BJ (cell line): ENCODE results near the gene DNAJC5. TPM values are rescaled to one million over a fixed set of nuclear protein-coding genes. Genes with fewer than 3 reads are reported as not detected.
A peak's percentile ranks its signal among the peaks of the same experiment; 100 is the strongest.

Experiments
- CTCF ChIA-PET: fragments of 350-600 bp; formaldehyde crosslinking; extraction: SDS; loops from one replicate; lab custom pipeline; 2021; ENCODE audit warnings: antibody characterized with exemption, inconsistent platforms; lab: Yijun Ruan, JAX
- POLR2A ChIA-PET: fragments of 300-600 bp; sonication (Branson Sonifier 250); formaldehyde crosslinking; extraction: SDS; loops from one replicate; lab custom pipeline; 2021; ENCODE audit warnings: antibody characterized with exemption; lab: Charles Lee
- DNase-seq: peaks from one replicate; pipeline ENCODE4 v3.0.0-alpha.2; 2011; ENCODE audit warnings: low read depth
- H3K27me3 ChIP-seq: 2 replicates; pipeline ENCODE4 v1.6.0; 2011; ENCODE audit warnings: low read length; ENCODE audit not compliant: control insufficient read depth, insufficient read depth
- H3K36me3 ChIP-seq: 2 replicates; pipeline ENCODE4 v1.5.1; 2011; ENCODE audit warnings: low read length; ENCODE audit not compliant: control insufficient read depth, insufficient read depth
- H3K4me3 ChIP-seq: 2 replicates; pipeline ENCODE4 v1.5.1; 2011; ENCODE audit warnings: low read depth, mild to moderate bottlenecking, control low read depth, low read length
- polyA plus RNA-seq: library from polyadenylated mRNA; depleted of rRNA; stranded (reverse); fragments of >200 nt; gene quantifications from 2 replicates; pipeline ENCODE4 v1.2.3, GENCODE V29; 2011
- TF ChIP-seq, protein P1 (sequence below): IDR thresholded peaks from 2 replicates; pipeline ENCODE4 v1.5.1; 2011; ENCODE audit warnings: low read depth, mild to moderate bottlenecking, control low read depth, inconsistent platforms, low read length, moderate library complexity; ENCODE audit not compliant: insufficient read depth

The DNAJC5 gene
- polyA plus RNA-seq, 1 experiment: 45.6 TPM

DNA sequence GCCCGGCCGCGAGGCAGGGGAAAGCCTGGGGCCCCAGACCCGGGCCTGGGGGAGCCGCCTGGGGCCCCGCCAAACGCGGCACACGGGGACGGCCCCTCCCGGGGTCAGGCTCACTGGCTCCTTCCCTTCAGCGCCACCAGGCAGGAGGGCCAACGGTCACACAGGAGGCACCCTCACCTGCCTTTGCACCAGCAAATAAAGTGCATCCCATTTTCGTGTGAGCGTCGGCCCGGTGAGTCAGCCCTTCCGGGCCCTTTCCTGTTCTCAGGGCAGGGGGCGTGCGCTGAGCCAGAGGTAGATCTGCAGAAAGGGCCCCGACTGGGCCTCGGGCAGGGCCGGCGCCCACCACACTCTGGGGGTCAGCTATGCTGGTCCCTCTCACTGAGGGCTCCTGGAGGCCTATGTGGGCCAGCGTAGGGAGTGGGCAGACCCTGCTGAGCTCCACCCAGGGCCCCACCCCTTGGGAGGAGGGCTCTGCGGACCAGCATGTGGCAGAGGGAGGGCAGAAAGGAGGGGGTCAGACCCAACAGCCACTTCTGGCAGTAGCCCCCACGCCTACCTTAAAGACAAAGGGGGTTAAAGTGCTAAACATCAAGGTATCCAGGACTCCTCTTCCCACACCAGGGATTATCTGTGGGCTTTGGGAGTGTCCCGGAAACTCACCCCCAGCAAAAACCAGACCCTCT, 62.2 kb downstream of the DNAJC5 start:
- CTCF ChIA-PET: interaction anchor here (1.2 to 1.4 kb wide), 2 partner anchors 12 to 17 kb away, joined by 3 to 7 read pairs; no protein-coding TSS in a partner anchor
- TF ChIP-seq, protein P1, sequence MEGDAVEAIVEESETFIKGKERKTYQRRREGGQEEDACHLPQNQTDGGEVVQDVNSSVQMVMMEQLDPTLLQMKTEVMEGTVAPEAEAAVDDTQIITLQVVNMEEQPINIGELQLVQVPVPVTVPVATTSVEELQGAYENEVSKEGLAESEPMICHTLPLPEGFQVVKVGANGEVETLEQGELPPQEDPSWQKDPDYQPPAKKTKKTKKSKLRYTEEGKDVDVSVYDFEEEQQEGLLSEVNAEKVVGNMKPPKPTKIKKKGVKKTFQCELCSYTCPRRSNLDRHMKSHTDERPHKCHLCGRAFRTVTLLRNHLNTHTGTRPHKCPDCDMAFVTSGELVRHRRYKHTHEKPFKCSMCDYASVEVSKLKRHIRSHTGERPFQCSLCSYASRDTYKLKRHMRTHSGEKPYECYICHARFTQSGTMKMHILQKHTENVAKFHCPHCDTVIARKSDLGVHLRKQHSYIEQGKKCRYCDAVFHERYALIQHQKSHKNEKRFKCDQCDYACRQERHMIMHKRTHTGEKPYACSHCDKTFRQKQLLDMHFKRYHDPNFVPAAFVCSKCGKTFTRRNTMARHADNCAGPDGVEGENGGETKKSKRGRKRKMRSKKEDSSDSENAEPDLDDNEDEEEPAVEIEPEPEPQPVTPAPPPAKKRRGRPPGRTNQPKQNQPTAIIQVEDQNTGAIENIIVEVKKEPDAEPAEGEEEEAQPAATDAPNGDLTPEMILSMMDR: peak; percentile 43; the same call in 1 of the 2 replicates
- POLR2A ChIA-PET: no interaction called here

DNA sequence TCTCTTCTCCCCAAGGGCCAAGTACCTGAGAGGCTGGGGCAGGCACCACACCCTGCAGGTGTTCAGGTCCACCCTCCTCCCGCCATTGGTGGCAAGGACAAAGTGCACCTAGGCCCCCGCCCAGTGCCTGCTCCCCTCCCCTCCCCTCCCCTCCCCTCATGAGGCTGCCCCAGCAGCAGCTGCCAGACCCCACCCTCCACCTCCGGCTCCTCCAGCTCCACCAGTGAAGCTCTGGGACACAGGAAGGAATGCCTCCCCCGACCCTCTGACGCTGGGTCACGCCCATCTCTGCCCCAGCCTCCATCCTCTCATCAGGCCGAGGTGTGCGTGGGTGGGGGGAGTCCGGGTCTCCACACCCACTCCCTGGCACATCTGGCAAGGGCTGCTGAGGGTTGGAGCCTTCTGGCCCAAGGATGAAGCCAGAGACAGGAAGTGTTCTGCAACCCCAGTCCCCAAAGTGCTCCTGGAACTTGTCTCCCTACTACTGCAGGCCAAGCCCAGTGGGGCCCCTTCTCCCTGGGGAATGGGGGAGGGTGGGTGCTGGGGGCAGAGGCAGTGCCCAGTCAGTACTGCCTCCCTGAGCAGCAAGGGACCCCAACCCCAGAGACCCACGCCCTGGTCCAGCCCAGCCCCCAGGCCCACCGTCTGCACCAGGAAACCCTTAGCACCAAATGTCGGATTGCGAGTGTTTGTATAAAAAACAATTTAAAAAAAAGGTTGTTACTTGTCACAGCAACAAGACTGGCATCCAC, 62.9 kb downstream of the DNAJC5 start:
- TF ChIP-seq, protein P1: no peak
- Histone ChIP-seq H3K36me3 (peaks cover 20% of the 10 kb centered on the region), H3K4me3 (no peak overlapping the region), H3K27me3 (no peaks in the 10 kb centered on the region)
- ChIA-PET POLR2A (no interaction called here), CTCF (interaction anchor here (1.2 kb wide), 1 partner anchor 11 kb away, joined by 3 read pairs; no protein-coding TSS in a partner anchor)
- DNase-seq: no peak

More for the DNA sequence above, 62.2 kb downstream of the DNAJC5 start:
- no peaks in the 10 kb centered on the region for H3K27me3 ChIP-seq
- no peak for DNase-seq
- H3K4me3 ChIP-seq: peak overlapping the region; percentile 50
- H3K36me3 ChIP-seq: peaks cover 21% of the 10 kb centered on the region

GRCh38 chr20:63958471-63958870, 63.5 kb downstream of the DNAJC5 start:
- no peak overlapping the region for H3K4me3 ChIP-seq
- TF ChIP-seq, protein P1: no peak
- no peaks in the 10 kb centered on the region for H3K27me3 ChIP-seq
- ChIA-PET CTCF (interaction anchor here (1.3 kb wide), 1 partner anchor 172 kb away, joined by 3 read pairs; no protein-coding TSS in a partner anchor), POLR2A (interaction anchor here (0.7 kb wide), 1 partner anchor 377 kb away, joined by 3 read pairs; no protein-coding TSS in a partner anchor)
- H3K36me3 ChIP-seq: peaks cover 23% of the 10 kb centered on the region
- no peak for DNase-seq

DNA sequence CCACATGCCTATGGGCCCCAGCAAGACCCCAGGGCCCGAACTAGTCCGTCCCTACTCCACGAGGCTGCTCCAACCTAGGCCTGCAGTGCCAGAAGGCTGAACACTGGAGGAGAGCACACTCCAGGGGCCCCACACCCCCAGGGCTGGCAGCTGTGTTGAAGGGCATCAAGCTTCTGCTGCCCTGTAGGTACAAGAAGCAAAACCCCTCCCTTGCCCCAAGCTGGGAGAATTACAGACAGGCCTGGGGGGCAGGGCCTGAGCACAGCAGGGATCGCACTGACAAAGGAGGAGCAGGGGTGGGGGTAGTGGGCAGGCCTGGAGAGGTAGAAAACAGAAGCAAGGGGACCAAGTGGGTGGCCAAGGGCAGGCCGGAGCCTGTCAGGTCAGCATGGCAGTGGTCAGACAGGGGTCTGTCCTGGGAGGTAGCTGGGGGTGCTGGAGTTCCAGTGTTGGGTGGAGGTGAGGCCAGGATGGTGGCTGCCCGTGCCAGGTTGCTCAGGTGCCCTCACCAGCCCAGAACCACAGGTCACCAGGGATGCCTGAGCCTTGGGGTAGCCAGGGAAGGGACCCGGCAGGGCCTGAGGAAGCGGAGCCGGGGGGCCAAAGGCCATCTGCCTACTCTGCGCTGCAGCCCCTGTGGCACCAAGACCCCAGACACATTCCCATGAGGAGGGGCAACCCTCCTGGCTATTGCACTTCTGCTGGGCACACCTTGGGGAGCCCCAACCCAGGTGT, 64.2 kb downstream of the DNAJC5 start:
- ChIA-PET POLR2A (interaction anchor here (0.7 kb wide), 1 partner anchor 378 kb away, joined by 3 read pairs; no protein-coding TSS in a partner anchor), CTCF (interaction anchor here (1.3 kb wide), 1 partner anchor 173 kb away, joined by 3 read pairs; no protein-coding TSS in a partner anchor)
- no peaks in the 10 kb centered on the region for H3K27me3 ChIP-seq
- no peak overlapping the region for H3K4me3 ChIP-seq
- peaks cover 27% of the 10 kb centered on the region for H3K36me3 ChIP-seq
- TF ChIP-seq, protein P1: no peak
- no peak for DNase-seq
